Stimulated activated naive CD4-positive, alpha-beta T cell treated with Interleukin-2 at 50 U/mL for 16 hours (primary cell): ENCODE results near the gene PHLDA3.
A peak's percentile ranks its signal among the peaks of the same experiment; 100 is the strongest.
"Not testable (repeated sequence)": the region's sequence is repeated elsewhere in the genome, so short reads cannot be mapped to it uniquely, and the experiment has no call there.

Experiments used
- DNase-seq: peaks from one replicate; lab custom pipeline; 2025; lab: John Stamatoyannopoulos, UW

Gene PHLDA3

DNA sequence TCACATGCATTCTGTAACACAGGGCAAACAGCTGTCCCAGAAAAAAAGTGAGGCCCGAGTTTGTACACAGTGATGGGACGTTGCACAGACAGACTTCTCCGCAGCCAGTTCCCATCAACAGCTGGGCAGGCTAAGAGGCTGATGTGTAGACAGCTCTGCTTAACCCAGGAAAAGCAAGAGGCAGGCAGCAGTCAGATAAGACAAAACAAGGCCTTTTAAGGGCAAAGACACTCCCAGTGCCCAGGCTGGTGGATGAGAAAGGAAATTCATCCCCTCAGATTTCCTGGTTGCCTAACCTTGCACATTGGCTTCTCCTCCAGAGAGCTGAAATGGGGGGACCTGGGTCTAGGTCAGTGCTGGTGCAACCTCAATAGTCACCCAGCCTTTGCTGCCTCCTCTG is 17.2 kb upstream of the PHLDA3 start:
- no peak for DNase-seq

DNA sequence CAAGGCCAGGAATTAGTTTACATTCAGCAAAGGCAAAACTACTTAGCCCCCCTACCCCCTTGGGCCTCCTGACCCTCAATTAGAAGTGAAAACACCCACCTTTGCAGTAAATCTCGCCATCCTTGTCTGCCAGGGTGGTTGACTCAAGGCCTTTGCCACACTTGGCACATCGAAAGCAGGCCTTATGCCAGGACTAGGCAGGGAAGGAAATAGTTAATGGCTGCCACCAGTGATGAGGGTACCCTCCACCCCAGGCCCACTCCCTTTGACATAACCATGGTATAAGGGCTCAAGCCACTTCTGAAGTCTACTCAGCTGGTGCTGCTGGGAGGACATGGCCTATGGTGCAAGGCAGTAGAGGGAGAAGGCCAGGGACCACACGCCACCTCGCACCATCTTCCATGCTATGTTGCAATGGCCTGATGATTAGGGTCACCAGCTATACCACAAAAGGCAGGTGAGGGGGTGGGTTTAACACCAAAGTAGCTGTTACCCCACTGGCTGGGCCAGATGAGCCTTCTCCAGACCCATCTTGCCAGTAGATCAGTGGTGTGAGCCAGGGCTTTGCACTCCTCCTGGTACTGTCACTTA is 16.3 kb upstream of the PHLDA3 start:
- no peak for DNase-seq

DNA sequence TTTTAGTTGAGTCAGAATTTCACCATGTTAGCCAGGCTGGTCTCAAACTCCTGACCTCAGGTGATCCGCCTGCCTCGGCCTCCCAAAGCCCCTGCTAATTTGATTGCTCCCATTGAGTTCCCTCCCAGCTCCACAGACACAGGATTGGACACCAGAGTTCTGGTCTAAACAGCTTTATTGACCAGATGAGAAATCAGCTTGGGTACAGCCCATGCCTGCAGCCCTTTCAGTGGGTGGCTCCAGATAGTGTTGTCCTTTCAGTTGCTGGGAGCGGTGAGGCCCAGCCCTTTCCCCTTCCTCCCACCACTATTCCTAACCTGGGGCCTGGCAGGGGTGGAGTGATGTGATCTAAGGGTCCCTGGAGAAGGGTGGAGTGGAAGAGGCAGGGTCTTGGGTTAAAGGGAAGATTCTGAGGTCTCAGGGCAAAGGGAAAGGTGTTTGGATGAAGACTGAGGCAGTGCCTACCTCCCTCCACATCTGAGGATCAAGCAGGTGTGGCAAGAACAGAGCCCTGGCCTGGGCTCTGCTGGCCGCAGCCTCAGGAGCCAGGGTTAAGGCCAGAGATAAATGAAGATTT is 14.5 kb upstream of the PHLDA3 start:
- no peak for DNase-seq

DNA sequence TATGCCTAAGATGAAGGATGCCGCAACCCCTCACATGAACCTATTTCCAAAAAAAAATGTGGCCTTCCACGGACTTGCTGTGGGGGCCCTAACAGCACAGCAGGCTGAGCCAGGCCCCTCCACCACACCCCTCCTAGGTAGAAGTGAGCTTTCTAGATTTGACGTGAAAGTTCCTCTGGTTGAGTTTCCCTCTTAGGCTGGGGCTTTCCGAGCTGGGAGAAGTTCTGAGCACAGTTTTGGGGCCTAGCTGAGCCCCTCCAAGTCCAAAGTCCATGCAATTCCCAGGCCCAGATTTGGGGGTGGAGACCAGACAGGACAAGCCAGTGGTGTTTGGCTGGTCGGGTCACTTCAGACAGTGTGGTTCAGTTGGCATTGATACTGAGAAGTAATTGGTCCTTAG is 13.8 kb upstream of the PHLDA3 start:
- no peak for DNase-seq

DNA sequence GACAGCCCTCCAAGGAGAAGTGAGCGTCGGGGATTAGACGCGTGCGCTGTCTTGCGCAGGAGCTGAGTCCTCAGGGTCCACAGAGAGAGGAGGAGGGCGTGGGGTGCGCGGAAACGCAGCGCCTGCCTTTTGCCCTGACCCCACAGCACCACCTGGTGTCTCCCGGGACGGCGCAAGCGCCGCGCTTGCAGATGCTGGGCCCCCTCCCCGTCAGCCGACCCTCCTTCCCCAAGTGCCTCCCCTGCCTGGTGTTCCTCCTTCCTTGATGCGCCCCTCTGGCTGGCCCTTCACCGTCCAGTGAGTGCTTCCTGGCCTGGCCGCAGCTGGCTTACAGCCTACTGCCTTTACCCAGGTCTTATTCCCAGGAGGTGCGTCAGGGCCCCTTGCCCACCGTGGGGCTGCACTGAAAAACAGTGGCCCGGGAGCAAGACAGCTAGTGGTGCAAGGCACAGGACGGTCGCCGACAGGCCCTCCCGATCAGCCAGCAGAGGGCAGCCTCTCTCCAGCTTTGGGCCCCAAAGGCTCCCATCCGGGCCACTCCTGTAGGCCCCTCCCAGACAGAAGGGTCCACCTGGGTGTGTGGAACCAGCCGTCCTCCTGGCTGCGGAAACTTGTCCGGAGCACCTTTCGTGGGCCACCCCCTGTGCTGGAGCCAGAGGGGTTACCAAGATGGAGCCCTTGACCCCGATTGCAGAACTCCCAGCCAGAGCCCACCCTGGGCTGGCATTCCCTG is 12.9 kb upstream of the PHLDA3 start:
- DNase-seq = peak; percentile 72

DNA sequence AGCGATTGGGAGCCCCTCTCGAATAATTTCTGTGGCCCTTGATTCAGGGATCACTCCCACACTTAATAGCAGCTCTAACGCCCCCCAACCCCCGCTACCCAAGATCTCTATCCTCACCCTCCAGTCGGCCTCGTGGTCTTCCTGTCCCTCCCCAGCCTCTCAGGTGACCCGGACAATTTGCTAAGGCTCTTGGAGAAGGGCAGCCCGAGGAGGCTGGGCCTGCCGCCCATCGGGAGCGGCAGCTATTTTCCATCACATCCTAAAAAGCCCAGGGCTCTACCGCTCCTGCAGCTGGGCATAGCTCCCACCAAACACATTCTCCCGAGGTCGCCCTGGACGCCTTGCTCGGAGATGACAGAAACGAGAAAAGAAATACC is 12.0 kb upstream of the PHLDA3 start:
- DNase-seq = no peak

DNA sequence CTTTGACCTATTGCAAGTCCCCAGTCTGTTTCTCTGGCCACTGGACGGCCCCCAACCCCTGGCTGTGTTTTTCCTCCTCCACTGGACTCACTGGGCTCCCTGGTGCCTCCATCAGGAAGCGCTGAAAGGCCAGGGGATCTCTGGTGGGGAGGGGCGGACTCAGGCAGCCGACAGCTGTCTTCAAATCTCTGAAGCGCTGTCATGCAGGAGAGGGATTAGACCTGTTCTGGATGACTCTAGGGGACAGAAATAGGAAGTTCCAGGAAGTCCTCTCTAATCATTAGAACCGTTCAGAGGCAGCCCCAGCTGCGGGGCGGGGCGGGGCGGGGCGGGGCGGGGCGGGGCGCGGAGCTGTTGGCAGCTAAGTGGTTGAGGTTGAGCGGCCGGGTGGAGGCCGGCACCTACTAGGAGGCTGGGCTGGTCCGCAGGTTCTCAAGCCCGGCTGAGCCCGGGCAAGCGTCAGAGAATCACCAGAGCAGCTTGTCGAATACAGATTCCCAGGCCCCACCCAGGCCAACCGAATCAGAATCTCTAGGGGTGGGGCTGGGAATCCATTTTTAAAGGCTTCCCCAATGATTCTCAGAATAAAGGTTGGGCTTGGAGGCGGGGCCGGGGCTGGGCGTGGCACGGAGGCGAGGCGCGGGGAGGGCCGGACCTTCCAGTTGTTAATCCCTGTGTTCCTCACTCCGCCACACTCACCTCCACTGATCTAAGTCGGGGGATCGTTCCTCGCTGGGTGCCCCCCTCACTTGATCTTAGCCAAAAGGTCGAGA is 11.4 kb upstream of the PHLDA3 start:
- DNase-seq = peak; percentile 60

DNA sequence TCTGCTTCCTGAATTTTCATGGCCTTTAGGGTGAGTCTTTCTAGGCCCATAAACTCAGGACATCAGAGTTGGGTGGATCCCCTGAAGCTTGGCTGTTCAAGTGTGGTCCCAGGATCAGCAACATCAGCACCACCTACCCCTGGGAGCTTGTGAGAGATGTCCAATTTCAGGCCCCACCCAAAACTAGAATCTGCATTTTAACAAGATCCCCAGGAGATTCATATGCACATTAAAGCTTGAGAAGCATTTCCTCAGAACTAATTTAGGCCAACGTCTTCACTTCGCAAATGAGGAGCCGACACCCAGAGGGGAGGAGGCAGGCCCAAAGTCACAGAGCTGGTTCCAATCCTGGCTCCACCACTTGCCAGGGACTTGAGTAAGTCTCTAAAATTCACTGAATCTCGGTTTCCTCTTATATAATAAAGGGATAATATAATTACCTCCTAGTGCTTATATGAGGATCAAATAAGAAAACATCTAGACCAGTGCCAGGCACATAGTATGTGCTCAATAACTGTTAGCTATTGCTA is 10.3 kb upstream of the PHLDA3 start:
- no peak for DNase-seq

DNA sequence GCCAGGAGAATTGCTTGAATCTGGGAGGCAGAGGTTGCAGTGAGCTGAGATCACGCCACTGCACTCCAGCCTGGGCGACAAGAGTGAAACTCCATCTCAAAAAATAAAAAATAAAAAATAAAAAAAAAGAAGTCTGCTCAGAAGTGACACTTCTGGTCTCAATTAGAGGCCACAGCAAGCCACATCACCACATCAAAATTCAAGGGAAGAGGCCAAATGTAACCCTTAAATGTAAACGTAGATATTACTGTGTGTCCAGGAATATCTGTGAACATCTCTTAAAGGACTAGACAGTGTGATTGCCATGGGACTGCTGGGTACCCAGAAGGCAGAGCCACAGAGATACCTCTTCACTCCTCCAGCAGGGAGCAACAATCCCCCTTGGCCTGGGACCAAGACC is 9.7 kb upstream of the PHLDA3 start:
- not testable (repeated sequence) for DNase-seq

DNA sequence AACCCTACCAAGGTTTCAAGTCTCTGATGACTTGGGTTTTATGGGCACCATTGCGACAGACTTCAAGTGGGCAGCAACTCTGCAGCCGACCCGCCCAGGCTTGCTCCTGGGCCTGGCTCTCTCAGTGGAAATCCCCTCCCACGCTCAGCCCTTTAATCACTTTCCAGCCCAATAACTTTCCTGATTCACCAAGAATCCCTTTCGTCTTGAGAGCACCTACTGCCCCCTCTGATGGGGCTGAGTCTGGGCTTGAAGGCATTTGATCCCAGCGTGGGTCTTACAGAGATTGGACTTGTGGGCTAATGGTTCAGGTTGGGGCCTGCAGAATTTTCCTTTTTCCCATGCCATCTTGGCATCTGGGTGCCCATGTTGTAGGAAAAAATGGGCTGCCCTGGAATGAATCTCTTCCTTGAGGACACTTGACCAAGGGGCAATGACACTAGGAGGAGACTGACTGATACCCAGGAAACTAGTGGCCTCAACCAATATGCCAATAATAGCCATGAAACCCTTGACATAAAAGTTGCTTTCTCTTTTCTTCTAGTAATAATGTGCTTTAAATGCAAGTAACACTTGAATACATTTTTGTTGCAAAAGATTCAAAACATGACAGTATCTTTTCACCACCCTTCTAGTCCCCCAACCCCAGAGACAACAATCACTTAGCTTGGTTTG is 7.8 kb upstream of the PHLDA3 start:
- DNase-seq = no peak

DNA sequence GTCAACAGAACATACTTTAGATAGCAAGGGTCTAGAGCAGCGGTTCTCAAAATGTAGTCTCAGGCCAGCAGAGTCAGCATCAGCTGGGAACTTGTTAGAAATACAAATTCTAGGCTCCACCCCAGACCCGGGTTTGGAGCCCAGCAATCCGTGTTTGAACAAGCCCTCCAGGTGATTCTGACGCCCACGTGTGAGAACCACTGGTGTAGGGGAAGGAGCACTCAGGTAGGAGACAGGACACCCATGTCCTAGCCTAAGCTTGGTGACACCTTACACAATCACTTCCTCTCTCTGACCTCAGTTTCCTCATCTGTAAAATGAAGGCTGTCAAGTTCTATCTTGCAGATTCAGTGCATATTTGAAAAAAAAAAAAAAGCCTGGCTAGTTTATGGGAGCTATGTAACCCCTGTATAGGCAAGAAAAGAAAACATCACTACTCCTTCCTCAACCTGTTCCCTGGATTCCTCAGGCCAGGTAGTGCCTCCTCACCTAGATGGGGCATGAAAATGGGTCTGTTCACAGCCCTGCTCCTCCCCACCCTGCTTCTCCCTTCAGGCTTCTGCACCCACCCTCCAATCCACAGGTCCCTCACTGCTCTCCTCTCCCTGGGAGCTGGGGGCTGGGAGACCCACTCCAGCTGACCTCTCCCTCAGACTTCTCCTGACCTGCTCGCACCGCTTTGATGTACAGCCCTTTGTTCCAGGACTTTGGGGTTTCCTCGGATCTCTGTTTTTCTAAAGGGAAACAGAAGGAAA is 7.1 kb upstream of the PHLDA3 start:
- DNase-seq = no peak

DNA sequence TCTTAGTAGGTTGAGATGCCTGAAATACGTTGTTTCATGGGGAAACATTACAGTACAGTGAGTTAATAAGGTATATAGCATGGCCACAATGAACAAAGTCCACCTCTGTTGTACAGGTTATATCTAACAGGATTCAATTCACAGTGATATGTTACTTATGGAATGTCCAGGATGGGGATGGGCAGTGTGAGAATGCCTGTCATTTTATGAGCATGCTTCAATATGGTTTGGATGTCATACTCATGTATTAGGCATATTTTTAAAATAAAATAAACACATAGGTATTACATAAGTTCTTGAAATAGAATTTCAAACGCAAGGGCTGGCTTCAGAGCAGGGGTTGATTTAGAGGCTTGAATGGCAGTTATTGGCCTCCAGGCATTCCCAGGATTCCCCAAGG is 6.1 kb upstream of the PHLDA3 start:
- DNase-seq = no peak

DNA sequence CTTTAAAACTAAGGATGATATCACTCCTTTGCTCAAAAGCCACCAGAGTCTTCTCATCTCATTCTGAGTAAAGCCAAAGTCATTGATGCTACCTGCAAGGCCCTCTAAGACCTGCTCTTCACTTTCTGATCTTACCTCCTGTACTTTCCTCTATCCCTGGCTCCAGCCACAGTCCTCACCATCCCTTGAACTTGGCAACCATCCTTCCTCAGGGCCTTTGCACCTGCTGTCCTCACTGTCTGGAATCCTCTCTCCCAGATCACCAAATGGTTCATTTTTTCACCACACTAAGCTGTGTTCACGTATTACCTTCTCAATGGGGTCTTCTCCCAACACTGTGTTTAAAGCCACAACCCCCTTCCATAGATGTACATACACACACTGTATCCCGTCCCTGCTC is 4.3 kb upstream of the PHLDA3 start:
- no peak for DNase-seq

DNA sequence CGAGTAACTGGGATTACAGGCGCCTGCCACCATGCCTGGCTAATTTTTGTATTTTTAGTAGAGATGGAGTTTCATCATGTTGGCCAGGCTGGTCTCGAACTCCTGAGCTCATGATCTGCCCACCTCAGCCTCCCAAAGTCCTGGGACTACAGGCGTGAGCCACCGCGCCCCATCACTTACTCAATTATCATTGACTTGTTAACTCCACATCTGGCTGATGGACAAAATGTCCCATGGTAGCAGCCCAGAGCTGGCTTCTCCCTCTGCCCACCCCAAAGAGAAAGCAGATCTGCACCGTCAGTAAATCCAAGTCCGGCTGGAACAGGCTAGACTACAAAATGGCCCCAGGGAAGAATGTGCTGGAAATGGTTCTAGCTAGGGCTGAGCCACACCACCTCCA is 3.3 kb upstream of the PHLDA3 start:
- DNase-seq = not testable (repeated sequence)

DNA sequence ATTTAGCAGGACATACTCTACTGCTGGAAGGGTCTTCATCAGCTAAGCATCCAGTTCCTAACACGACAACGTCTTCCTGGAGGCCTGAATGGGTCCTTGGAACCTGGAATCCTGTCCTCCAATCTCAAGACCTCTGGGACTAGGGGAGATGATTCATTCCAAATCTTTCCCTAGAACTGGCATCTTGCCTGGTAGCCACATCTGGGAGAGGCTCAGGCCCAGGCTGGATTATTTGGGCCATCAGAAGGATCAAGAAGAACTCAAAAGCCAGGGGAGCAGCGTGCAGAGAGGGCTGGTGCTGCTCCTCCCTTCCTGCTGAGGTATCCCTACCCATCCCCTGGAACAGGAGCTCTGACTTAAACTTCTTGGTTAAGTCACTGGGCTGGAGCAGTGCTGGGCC is 2.8 kb upstream of the PHLDA3 start:
- DNase-seq = no peak

DNA sequence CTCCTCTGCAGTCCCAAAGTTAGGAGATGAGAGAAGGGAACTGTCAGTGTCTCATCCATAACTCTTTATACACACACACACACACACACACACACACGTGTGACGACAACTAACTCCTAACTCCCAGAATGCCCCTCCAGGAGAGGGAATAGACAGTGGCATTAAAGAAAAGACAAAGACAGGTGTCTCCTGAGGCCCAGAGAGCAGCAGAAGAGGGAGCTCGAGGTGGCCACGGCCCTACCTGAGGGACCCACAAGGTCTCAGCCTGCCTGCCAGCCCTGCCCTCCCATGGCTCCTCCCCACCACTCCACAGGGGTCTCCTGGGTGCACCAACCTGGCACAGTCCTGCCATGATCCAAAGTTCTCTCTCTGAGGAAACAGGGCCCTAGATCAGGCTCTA is 1.6 kb upstream of the PHLDA3 start:
- DNase-seq = no peak

DNA sequence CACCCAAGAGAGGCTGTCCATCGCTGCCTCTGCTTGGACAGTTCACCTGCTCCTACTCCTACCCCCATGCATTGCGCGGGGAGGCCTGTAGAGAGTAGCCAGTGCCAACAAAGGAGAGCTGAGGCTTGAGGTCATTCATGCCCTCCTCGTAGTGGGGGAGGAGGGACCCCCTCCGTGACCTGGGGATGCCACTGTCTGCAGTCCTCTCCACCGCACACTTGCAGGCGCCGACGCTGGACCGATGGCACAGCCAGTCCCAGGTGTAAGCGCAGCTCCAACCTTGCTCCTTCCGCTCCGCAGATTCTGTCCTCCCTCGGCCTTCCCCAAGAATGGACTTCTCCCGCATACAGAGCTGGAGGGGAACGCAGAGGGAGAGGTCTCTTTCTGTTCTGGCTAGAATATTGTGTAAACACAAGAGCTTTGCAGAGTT is 672 bp upstream of the PHLDA3 start:
- DNase-seq = no peak

DNA sequence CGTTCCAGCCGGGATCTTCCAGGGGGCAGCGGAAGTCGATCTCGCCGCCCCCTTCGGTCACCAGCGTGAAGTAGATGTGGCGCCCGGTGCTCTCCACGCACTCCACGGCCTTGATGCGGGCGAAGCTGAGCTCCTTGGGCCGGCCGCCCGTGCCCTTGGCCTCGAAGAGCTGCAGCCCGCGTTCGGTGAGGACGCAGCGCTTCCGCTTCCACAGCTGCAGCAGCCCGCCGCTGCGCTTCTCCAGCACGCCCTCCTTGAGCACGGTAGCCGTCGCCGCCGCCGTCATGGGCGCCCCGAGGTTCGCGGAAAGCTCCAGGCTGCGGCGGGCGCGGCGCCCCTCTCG is 516 bp downstream of the PHLDA3 start:
- DNase-seq = no peak

DNA sequence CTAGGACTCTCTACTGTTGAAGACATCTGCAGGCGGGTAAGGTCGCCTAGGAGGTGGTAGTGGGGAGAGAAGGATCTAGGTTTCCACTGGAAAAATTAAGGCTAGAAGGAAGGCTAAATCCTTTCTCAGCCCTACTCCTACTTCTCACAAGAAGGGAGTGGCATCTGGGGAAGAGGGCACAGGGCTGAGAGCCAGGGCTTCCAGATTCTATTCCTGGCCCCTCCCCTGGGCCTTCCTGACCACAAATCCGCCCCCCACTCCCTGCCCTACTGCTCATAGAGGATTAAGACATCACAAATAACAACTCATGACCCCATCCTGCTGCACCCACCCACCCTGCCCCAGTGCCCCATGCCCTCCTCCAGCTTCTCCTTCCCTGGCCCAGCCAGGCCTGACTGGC is 2.5 kb downstream of the PHLDA3 start:
- no peak for DNase-seq

DNA sequence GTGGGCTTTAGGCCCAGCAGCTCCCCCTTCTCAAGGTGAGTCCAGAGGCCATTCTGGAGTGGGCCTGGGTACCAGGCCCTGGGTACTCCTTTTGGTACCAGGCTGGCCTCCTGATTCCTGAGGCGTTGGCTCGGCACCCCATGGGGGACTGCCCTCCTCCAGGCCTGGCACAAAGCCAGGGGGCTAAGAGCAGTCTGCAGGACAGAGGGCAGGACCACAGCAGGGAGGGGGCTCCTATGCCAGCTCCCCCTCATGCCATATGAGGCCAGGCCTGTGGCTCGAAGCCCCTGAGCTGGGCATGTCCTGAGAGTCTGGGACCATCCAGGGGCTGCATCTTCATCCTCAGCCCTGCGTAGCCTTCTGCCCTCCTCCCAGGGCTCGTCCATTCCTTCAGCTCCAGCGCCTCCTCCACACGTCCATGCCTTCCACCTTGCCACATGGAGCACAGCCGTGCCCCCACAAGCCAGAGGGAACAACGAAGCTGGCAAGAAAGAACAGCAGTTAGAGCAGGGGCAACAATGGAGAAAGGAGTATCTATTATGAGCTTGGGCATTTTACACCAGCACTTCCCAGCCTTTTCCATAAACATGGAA is 3.2 kb downstream of the PHLDA3 start:
- DNase-seq = no peak

DNA sequence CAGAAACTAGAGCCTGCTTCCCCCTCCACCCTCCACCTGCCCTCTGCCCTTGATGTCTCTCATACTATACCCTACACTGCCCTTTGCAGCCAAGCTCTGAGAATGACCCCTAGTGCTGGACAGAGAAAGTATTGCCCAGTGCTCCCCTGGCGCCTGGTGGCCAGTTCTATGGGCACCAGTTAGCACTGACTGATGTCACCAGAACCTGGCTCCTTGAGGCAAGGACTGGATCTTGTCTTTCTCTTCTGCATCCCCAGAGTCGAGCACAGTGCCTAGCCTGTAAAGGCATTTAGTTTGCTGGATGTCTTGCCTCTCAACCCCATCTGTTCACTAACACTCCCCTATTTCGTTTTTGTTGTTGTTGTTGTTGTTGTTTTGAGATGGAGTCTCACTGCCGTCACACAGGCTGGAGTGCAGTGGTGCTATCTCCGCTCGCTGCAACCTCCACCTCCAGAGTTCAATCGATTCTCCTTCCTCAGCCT is 5.9 kb downstream of the PHLDA3 start:
- DNase-seq = no peak
